H1 (cell line): ENCODE measurements around the gene TMEM129. TPM values are rescaled to one million over a fixed set of nuclear protein-coding genes. Genes with fewer than 3 reads are reported as not detected.

Experiments used
- CTCF ChIA-PET: fragments of 300-600 bp; sonication (Branson Sonifier 250); formaldehyde crosslinking; loops from one replicate; lab custom pipeline; 2021; ENCODE audit not compliant: partially characterized antibody; lab: Charles Lee
- POLR2A ChIA-PET: fragments of 300-600 bp; sonication (Branson Sonifier 250); formaldehyde crosslinking; loops from one replicate; lab custom pipeline; 2021; ENCODE audit warnings: inconsistent platforms; ENCODE audit not compliant: partially characterized antibody; lab: Charles Lee
- DNase-seq, 2 experiments: peaks; one replicate each; pipeline versions ENCODE4 v3.0.0 to v3.0.0-alpha.2; 2010 to 2022; ENCODE audit warnings: low spot score in 2 of 2, low read depth in 1 of 2, mixed read lengths in 1 of 2
- FAIRE-seq: peaks from 2 replicates; lab custom pipeline; 2011; peaks lifted over from hg19 to GRCh38; lab: Jason Lieb, UNC
- H2AFZ ChIP-seq: 2 replicates; pipeline ENCODE4 v1.8.1; 2012; ENCODE audit warnings: low read length, inconsistent platforms
- H2AK5ac ChIP-seq: 2 replicates; pipeline ENCODE4 v1.6.1; 2013; ENCODE audit warnings: low read depth, low read length
- H2BK120ac ChIP-seq: replicated peaks from 2 replicates; pipeline ENCODE3; 2013; ENCODE audit warnings: low read depth, low read length, inconsistent platforms
- H2BK12ac ChIP-seq: 2 replicates; pipeline ENCODE4 v1.6.1; 2013; ENCODE audit warnings: low read depth, low read length
- H2BK15ac ChIP-seq: 2 replicates; pipeline ENCODE4 v1.6.1; 2013; ENCODE audit warnings: low read length
- H2BK20ac ChIP-seq: 2 replicates; pipeline ENCODE4 v1.6.1; 2013; ENCODE audit warnings: low read length
- H2BK5ac ChIP-seq: 2 replicates; pipeline ENCODE4 v1.6.1; 2013; ENCODE audit warnings: low read depth, low read length
- H3K14ac ChIP-seq: 2 replicates; pipeline ENCODE4 v1.6.1; 2013; ENCODE audit warnings: inconsistent platforms; ENCODE audit not compliant: insufficient read length
- H3K18ac ChIP-seq: 2 replicates; pipeline ENCODE4 v1.6.1; 2013; ENCODE audit warnings: low read length; ENCODE audit errors: extremely low read depth
- H3K23ac ChIP-seq: 2 replicates; pipeline ENCODE4 v1.6.1; 2013; ENCODE audit warnings: inconsistent platforms; ENCODE audit not compliant: insufficient read length
- H3K23me2 ChIP-seq: 2 replicates; pipeline ENCODE4 v1.6.1; 2013; ENCODE audit warnings: low read depth, low read length
- H3K27ac ChIP-seq: 2 replicates; pipeline ENCODE4 v1.6.1; 2011; ENCODE audit warnings: low read depth, low read length, inconsistent platforms
- H3K27me3 ChIP-seq, 4 experiments: replicated peaks in 1 of 4; 1 replicate in 1 of 4; 2 replicates in 3 of 4; pipeline versions ENCODE4 v1.6.1 to v1.8.1; 2011 to 2013; ENCODE audit warnings: low read length in 3 of 4, mild to moderate bottlenecking in 3 of 4, inconsistent platforms in 2 of 4, mixed read lengths in 2 of 4, moderate library complexity in 1 of 4; ENCODE audit not compliant: control insufficient read depth in 3 of 4, insufficient read depth in 3 of 4; ENCODE audit errors: extremely low read depth in 1 of 4
- H3K36me3 ChIP-seq, 4 experiments: 2 replicates each; pipeline versions ENCODE4 v1.6.1 to v1.8.1; 2011 to 2013; ENCODE audit warnings: mild to moderate bottlenecking in 4 of 4, low read length in 3 of 4, moderate library complexity in 2 of 4, control low read depth in 1 of 4, inconsistent platforms in 1 of 4; ENCODE audit not compliant: insufficient read depth in 4 of 4, control insufficient read depth in 2 of 4
- H3K4ac ChIP-seq: replicated peaks from 2 replicates; pipeline ENCODE3; 2013; ENCODE audit warnings: low read length, low read depth, mixed read lengths, inconsistent platforms; ENCODE audit not compliant: insufficient read length
- H3K4me1 ChIP-seq, 4 experiments: replicated peaks in 1 of 4; 1 replicate in 1 of 4; 2 replicates in 3 of 4; pipeline versions ENCODE4 v1.6.1 to v1.8.1; 2011 to 2013; ENCODE audit warnings: low read length in 3 of 4, inconsistent platforms in 2 of 4, mixed read lengths in 1 of 4; ENCODE audit not compliant: insufficient read depth in 4 of 4, control insufficient read depth in 3 of 4
- H3K4me2 ChIP-seq, 2 experiments: 2 replicates each; pipeline versions ENCODE4 v1.6.1 to v1.8.1; 2011 to 2013; ENCODE audit warnings: low read depth in 2 of 2, low read length in 2 of 2, control low read depth in 1 of 2, inconsistent platforms in 1 of 2, mild to moderate bottlenecking in 1 of 2; ENCODE audit not compliant: insufficient read depth in 1 of 2
- H3K4me3 ChIP-seq, 4 experiments: fragments of 200-600, 300-600 bp in 1 of 4; sonication (generic), shearing (Covaris generic), sonication (Bioruptor Twin) in 1 of 4; 2 replicates each; pipeline versions ENCODE4 v1.5.1 to v1.8.1; 2011 to 2016; ENCODE audit warnings: low read length in 4 of 4, low read depth in 3 of 4, control low read depth in 2 of 4, inconsistent platforms in 2 of 4, mild to moderate bottlenecking in 2 of 4, mixed read lengths in 1 of 4, moderate library complexity in 1 of 4; ENCODE audit not compliant: insufficient read depth in 2 of 4; ENCODE audit errors: extremely low read depth in 1 of 4
- H3K56ac ChIP-seq: replicated peaks from 2 replicates; pipeline ENCODE3; 2013; ENCODE audit warnings: low read depth, mild to moderate bottlenecking, mixed read lengths, low read length, inconsistent platforms; ENCODE audit not compliant: insufficient read length
- H3K79me1 ChIP-seq: 2 replicates; pipeline ENCODE4 v1.6.1; 2013; ENCODE audit warnings: low read depth, low read length, control low read depth
- H3K79me2 ChIP-seq, 2 experiments: 2 replicates each; pipeline versions ENCODE4 v1.6.1 to v1.8.1; 2012 to 2013; ENCODE audit warnings: low read length in 2 of 2, mild to moderate bottlenecking in 2 of 2, inconsistent platforms in 1 of 2; ENCODE audit not compliant: insufficient read depth in 2 of 2, control insufficient read depth in 1 of 2
- H3K9ac ChIP-seq, 4 experiments: replicated peaks in 1 of 4; 1 replicate in 1 of 4; 2 replicates in 3 of 4; pipeline versions ENCODE4 v1.6.1 to v1.8.1; 2011 to 2013; ENCODE audit warnings: low read depth in 3 of 4, low read length in 3 of 4, control low read depth in 2 of 4, mild to moderate bottlenecking in 2 of 4, moderate library complexity in 2 of 4, inconsistent platforms in 1 of 4; ENCODE audit errors: extremely low read depth in 1 of 4
- H3K9me3 ChIP-seq, 2 experiments: 2 replicates each; pipeline versions ENCODE4 v1.6.1 to v1.8.1; 2012 to 2013; ENCODE audit warnings: mild to moderate bottlenecking in 2 of 2, moderate library complexity in 2 of 2, control low read depth in 1 of 2, inconsistent platforms in 1 of 2, low read depth in 1 of 2, low read length in 1 of 2, mixed read lengths in 1 of 2; ENCODE audit not compliant: insufficient read depth in 2 of 2
- H4K20me1 ChIP-seq, 2 experiments: replicated peaks in 1 of 2; 2 replicates each; pipeline versions ENCODE3 to v1.8.1; 2011 to 2013; ENCODE audit warnings: inconsistent platforms in 2 of 2, low read length in 2 of 2, mild to moderate bottlenecking in 1 of 2; ENCODE audit not compliant: insufficient read depth in 2 of 2, control insufficient read depth in 1 of 2
- H4K5ac ChIP-seq: 2 replicates; pipeline ENCODE4 v1.6.1; 2013; ENCODE audit warnings: low read length, low read depth, mixed read lengths, inconsistent platforms; ENCODE audit not compliant: insufficient read length
- H4K8ac ChIP-seq: 2 replicates; pipeline ENCODE4 v1.8.0; 2013; ENCODE audit warnings: mild to moderate bottlenecking, moderate library complexity, low read length, inconsistent platforms; ENCODE audit not compliant: insufficient read depth; ENCODE audit errors: extremely low read depth
- H4K91ac ChIP-seq: replicated peaks from 2 replicates; pipeline ENCODE3; 2013; ENCODE audit warnings: low read length, mixed read lengths, inconsistent platforms; ENCODE audit not compliant: insufficient read length
- CHD1 ChIP-seq: IDR thresholded peaks from 2 replicates; pipeline ENCODE4 v1.6.1; 2012; ENCODE audit warnings: low read depth, low read length, improper control_type of control experiment
- GTF2F1 ChIP-seq: IDR thresholded peaks from 2 replicates; pipeline ENCODE4 v1.6.1; 2012; ENCODE audit warnings: low read depth, low read length, improper control_type of control experiment, borderline replicate concordance
- PHF8 ChIP-seq: fragments of 200-600 bp; sonication (generic); conservative IDR thresholded peaks from 2 replicates; pipeline ENCODE4 v1.7.1; 2012; ENCODE audit warnings: low read depth, mild to moderate bottlenecking, inconsistent platforms, low read length, moderate library complexity
- RBBP5 ChIP-seq: IDR thresholded peaks from 2 replicates; pipeline ENCODE4 v1.7.1; 2012; ENCODE audit warnings: low read depth, mild to moderate bottlenecking, inconsistent platforms, low read length, moderate library complexity, borderline replicate concordance
- SIX5 ChIP-seq: IDR thresholded peaks from 2 replicates; pipeline ENCODE4 v1.6.1; 2011; ENCODE audit warnings: mild to moderate bottlenecking, low read depth, low read length
- TCF12 ChIP-seq: IDR thresholded peaks from 2 replicates; pipeline ENCODE4 v1.6.1; 2011; ENCODE audit warnings: low read depth, mild to moderate bottlenecking, low read length
- WGBS, 2 experiments: shearing (Covaris generic) in 1 of 2; methylation state at CpG; one replicate each; pipeline versions ENCODE4 v1.1.6 to v1.1.7; 2013 to 2015; ENCODE audit warnings: low lambda C conversion rate in 2 of 2, mixed read lengths in 2 of 2, inconsistent platforms in 1 of 2, low coverage in 1 of 2, missing lambda C conversion rate in 1 of 2; ENCODE audit not compliant: insufficient replicate concordance in 2 of 2, insufficient coverage in 1 of 2, insufficient read length in 1 of 2; ENCODE audit errors: extremely low coverage in 1 of 2, missing lambda C conversion rate in 1 of 2; 5-methylcytosine and 5-hydroxymethylcytosine counted together
- polyA plus RNA-seq, 7 experiments: library from polyadenylated mRNA; depleted of rRNA in 3 of 7; stranded (reverse) in 5 of 7; unstranded in 2 of 7; fragments of >200 nt in 5 of 7; fragments of 200-250 nt in 2 of 7; gene quantifications; 1 replicate in 5 of 7; 2 replicates in 1 of 7; 4 replicates in 1 of 7; pipeline versions ENCODE4 v1.2.1 to v1.2.3, GENCODE V29; 2011 to 2013; ENCODE audit warnings: missing spikeins in 2 of 7, mixed read lengths in 2 of 7
- total RNA-seq: library from RNA; stranded (reverse); fragmentation: NEBNext Ultra II Directional; extraction: Animal tissue kit (Norgen Biotek cat#: 25700); gene quantifications from 2 replicates; pipeline ENCODE4 v1.2.1, GENCODE V29; 2021

The TMEM129 gene
- total and polyA plus RNA-seq, 2 of the 8 experiments (the other 6 are each of a cell fraction or from before 2014, with no cell fraction given), result 31.5 to 58.7 TPM

- H3K4me1 ChIP-seq, result peaks cover 0 to 15% (median 6%) of the 10 kb centered on the region in 4 experiments; a peak in 4 of 7 replicates
- POLR2A ChIA-PET, result interaction anchor here (1.1 to 1.6 kb wide), 3 partner anchors 10 to 50 kb away, joined by 3 to 4 read pairs (median 3); no protein-coding TSS in a partner anchor
Observed at GRCh38 chr4:1756079-1756478, 35.0 kb upstream of the TMEM129 start.

More at GRCh38 chr4:1756079-1756478, 35.0 kb upstream of the TMEM129 start:
- no peak for DNase-seq
- no peak overlapping the region for H3K9ac ChIP-seq
- no peak overlapping the region for H3K14ac ChIP-seq
- no peak overlapping the region for H2AK5ac ChIP-seq
- no peaks in the 10 kb centered on the region for H4K20me1 ChIP-seq
- H3K56ac ChIP-seq, result no peak overlapping the region
- TF ChIP-seq RBBP5, result no peak
- TF ChIP-seq TCF12, result no peak
- no peak for TF ChIP-seq PHF8
- TF ChIP-seq SIX5, result no peak
- TF ChIP-seq CHD1, result no peak
- no peak for TF ChIP-seq GTF2F1
- TF ChIP-seq, all 59 proteins: peak for 0
- Histone ChIP-seq H2BK120ac (no peak overlapping the region), H3K4me2 (no peak overlapping the region), H4K91ac (no peak overlapping the region), H2BK12ac (no peak overlapping the region), H3K23ac (no peak overlapping the region), H3K23me2 (no peaks in the 10 kb centered on the region), H2BK20ac (no peak overlapping the region), H3K27ac (no peak overlapping the region), H4K8ac (no peak overlapping the region), H2BK5ac (no peak overlapping the region), H3K9me3 (no peaks in the 10 kb centered on the region), H3K79me1 (no peaks in the 10 kb centered on the region), H3K4ac (no peak overlapping the region), H2AFZ (no peak overlapping the region), H3K36me3 (no peaks in the 10 kb centered on the region), H3K27me3 (no peaks in the 10 kb centered on the region), H3K79me2 (no peaks in the 10 kb centered on the region), H2BK15ac (no peak overlapping the region), H3K4me3 (no peak overlapping the region), H3K18ac (no peak overlapping the region), H4K5ac (no peak overlapping the region)
- 90% methylated on average over 13 of the region's 18 CpGs; no CpG with 5 or more reads in 1 of the 2 experiments for WGBS, 2 experiments
- FAIRE-seq, result no peak
- CTCF ChIA-PET, result interaction anchor here (0.6 to 71.2 kb wide), 4 partner anchors 9 to 265 kb away, joined by 3 to 2507 read pairs (median 1256); partner anchors contain the start of gene FGFR3
